H1 (cell line): ENCODE measurements around the gene CCDC197. TPM values are rescaled to one million over a fixed set of nuclear protein-coding genes. Genes with fewer than 3 reads are reported as not detected.

ENCODE experiments used
- CTCF ChIA-PET: fragments of 300-600 bp; sonication (Branson Sonifier 250); formaldehyde crosslinking; loops from one replicate; lab custom pipeline; 2021; ENCODE audit not compliant: partially characterized antibody; lab: Charles Lee
- POLR2A ChIA-PET: fragments of 300-600 bp; sonication (Branson Sonifier 250); formaldehyde crosslinking; loops from one replicate; lab custom pipeline; 2021; ENCODE audit warnings: inconsistent platforms; ENCODE audit not compliant: partially characterized antibody; lab: Charles Lee
- DNase-seq, 2 experiments: peaks; one replicate each; pipeline versions ENCODE4 v3.0.0 to v3.0.0-alpha.2; 2010 to 2022; ENCODE audit warnings: low spot score in 2 of 2, low read depth in 1 of 2, mixed read lengths in 1 of 2
- FAIRE-seq: peaks from 2 replicates; lab custom pipeline; 2011; peaks lifted over from hg19 to GRCh38; lab: Jason Lieb, UNC
- H2AFZ ChIP-seq: 2 replicates; pipeline ENCODE4 v1.8.1; 2012; ENCODE audit warnings: low read length, inconsistent platforms
- H2AK5ac ChIP-seq: 2 replicates; pipeline ENCODE4 v1.6.1; 2013; ENCODE audit warnings: low read depth, low read length
- H2BK120ac ChIP-seq: replicated peaks from 2 replicates; pipeline ENCODE3; 2013; ENCODE audit warnings: low read depth, low read length, inconsistent platforms
- H2BK12ac ChIP-seq: 2 replicates; pipeline ENCODE4 v1.6.1; 2013; ENCODE audit warnings: low read depth, low read length
- H2BK15ac ChIP-seq: 2 replicates; pipeline ENCODE4 v1.6.1; 2013; ENCODE audit warnings: low read length
- H2BK20ac ChIP-seq: 2 replicates; pipeline ENCODE4 v1.6.1; 2013; ENCODE audit warnings: low read length
- H2BK5ac ChIP-seq: 2 replicates; pipeline ENCODE4 v1.6.1; 2013; ENCODE audit warnings: low read depth, low read length
- H3K14ac ChIP-seq: 2 replicates; pipeline ENCODE4 v1.6.1; 2013; ENCODE audit warnings: inconsistent platforms; ENCODE audit not compliant: insufficient read length
- H3K18ac ChIP-seq: 2 replicates; pipeline ENCODE4 v1.6.1; 2013; ENCODE audit warnings: low read length; ENCODE audit errors: extremely low read depth
- H3K23ac ChIP-seq: 2 replicates; pipeline ENCODE4 v1.6.1; 2013; ENCODE audit warnings: inconsistent platforms; ENCODE audit not compliant: insufficient read length
- H3K23me2 ChIP-seq: 2 replicates; pipeline ENCODE4 v1.6.1; 2013; ENCODE audit warnings: low read depth, low read length
- H3K27ac ChIP-seq: 2 replicates; pipeline ENCODE4 v1.6.1; 2011; ENCODE audit warnings: low read depth, low read length, inconsistent platforms
- H3K27me3 ChIP-seq, 4 experiments: replicated peaks in 1 of 4; 1 replicate in 1 of 4; 2 replicates in 3 of 4; pipeline versions ENCODE4 v1.6.1 to v1.8.1; 2011 to 2013; ENCODE audit warnings: low read length in 3 of 4, mild to moderate bottlenecking in 3 of 4, inconsistent platforms in 2 of 4, mixed read lengths in 2 of 4, moderate library complexity in 1 of 4; ENCODE audit not compliant: control insufficient read depth in 3 of 4, insufficient read depth in 3 of 4; ENCODE audit errors: extremely low read depth in 1 of 4
- H3K36me3 ChIP-seq, 4 experiments: 2 replicates each; pipeline versions ENCODE4 v1.6.1 to v1.8.1; 2011 to 2013; ENCODE audit warnings: mild to moderate bottlenecking in 4 of 4, low read length in 3 of 4, moderate library complexity in 2 of 4, control low read depth in 1 of 4, inconsistent platforms in 1 of 4; ENCODE audit not compliant: insufficient read depth in 4 of 4, control insufficient read depth in 2 of 4
- H3K4ac ChIP-seq: replicated peaks from 2 replicates; pipeline ENCODE3; 2013; ENCODE audit warnings: low read length, low read depth, mixed read lengths, inconsistent platforms; ENCODE audit not compliant: insufficient read length
- H3K4me1 ChIP-seq, 4 experiments: replicated peaks in 1 of 4; 1 replicate in 1 of 4; 2 replicates in 3 of 4; pipeline versions ENCODE4 v1.6.1 to v1.8.1; 2011 to 2013; ENCODE audit warnings: low read length in 3 of 4, inconsistent platforms in 2 of 4, mixed read lengths in 1 of 4; ENCODE audit not compliant: insufficient read depth in 4 of 4, control insufficient read depth in 3 of 4
- H3K4me2 ChIP-seq, 2 experiments: 2 replicates each; pipeline versions ENCODE4 v1.6.1 to v1.8.1; 2011 to 2013; ENCODE audit warnings: low read depth in 2 of 2, low read length in 2 of 2, control low read depth in 1 of 2, inconsistent platforms in 1 of 2, mild to moderate bottlenecking in 1 of 2; ENCODE audit not compliant: insufficient read depth in 1 of 2
- H3K4me3 ChIP-seq, 4 experiments: fragments of 200-600, 300-600 bp in 1 of 4; sonication (generic), shearing (Covaris generic), sonication (Bioruptor Twin) in 1 of 4; 2 replicates each; pipeline versions ENCODE4 v1.5.1 to v1.8.1; 2011 to 2016; ENCODE audit warnings: low read length in 4 of 4, low read depth in 3 of 4, control low read depth in 2 of 4, inconsistent platforms in 2 of 4, mild to moderate bottlenecking in 2 of 4, mixed read lengths in 1 of 4, moderate library complexity in 1 of 4; ENCODE audit not compliant: insufficient read depth in 2 of 4; ENCODE audit errors: extremely low read depth in 1 of 4
- H3K56ac ChIP-seq: replicated peaks from 2 replicates; pipeline ENCODE3; 2013; ENCODE audit warnings: low read depth, mild to moderate bottlenecking, mixed read lengths, low read length, inconsistent platforms; ENCODE audit not compliant: insufficient read length
- H3K79me1 ChIP-seq: 2 replicates; pipeline ENCODE4 v1.6.1; 2013; ENCODE audit warnings: low read depth, low read length, control low read depth
- H3K79me2 ChIP-seq, 2 experiments: 2 replicates each; pipeline versions ENCODE4 v1.6.1 to v1.8.1; 2012 to 2013; ENCODE audit warnings: low read length in 2 of 2, mild to moderate bottlenecking in 2 of 2, inconsistent platforms in 1 of 2; ENCODE audit not compliant: insufficient read depth in 2 of 2, control insufficient read depth in 1 of 2
- H3K9ac ChIP-seq, 4 experiments: replicated peaks in 1 of 4; 1 replicate in 1 of 4; 2 replicates in 3 of 4; pipeline versions ENCODE4 v1.6.1 to v1.8.1; 2011 to 2013; ENCODE audit warnings: low read depth in 3 of 4, low read length in 3 of 4, control low read depth in 2 of 4, mild to moderate bottlenecking in 2 of 4, moderate library complexity in 2 of 4, inconsistent platforms in 1 of 4; ENCODE audit errors: extremely low read depth in 1 of 4
- H3K9me3 ChIP-seq, 2 experiments: 2 replicates each; pipeline versions ENCODE4 v1.6.1 to v1.8.1; 2012 to 2013; ENCODE audit warnings: mild to moderate bottlenecking in 2 of 2, moderate library complexity in 2 of 2, control low read depth in 1 of 2, inconsistent platforms in 1 of 2, low read depth in 1 of 2, low read length in 1 of 2, mixed read lengths in 1 of 2; ENCODE audit not compliant: insufficient read depth in 2 of 2
- H4K20me1 ChIP-seq, 2 experiments: replicated peaks in 1 of 2; 2 replicates each; pipeline versions ENCODE3 to v1.8.1; 2011 to 2013; ENCODE audit warnings: inconsistent platforms in 2 of 2, low read length in 2 of 2, mild to moderate bottlenecking in 1 of 2; ENCODE audit not compliant: insufficient read depth in 2 of 2, control insufficient read depth in 1 of 2
- H4K5ac ChIP-seq: 2 replicates; pipeline ENCODE4 v1.6.1; 2013; ENCODE audit warnings: low read length, low read depth, mixed read lengths, inconsistent platforms; ENCODE audit not compliant: insufficient read length
- H4K8ac ChIP-seq: 2 replicates; pipeline ENCODE4 v1.8.0; 2013; ENCODE audit warnings: mild to moderate bottlenecking, moderate library complexity, low read length, inconsistent platforms; ENCODE audit not compliant: insufficient read depth; ENCODE audit errors: extremely low read depth
- H4K91ac ChIP-seq: replicated peaks from 2 replicates; pipeline ENCODE3; 2013; ENCODE audit warnings: low read length, mixed read lengths, inconsistent platforms; ENCODE audit not compliant: insufficient read length
- CTBP2 ChIP-seq: IDR thresholded peaks from 2 replicates; pipeline ENCODE4 v1.7.0; 2011; ENCODE audit warnings: borderline replicate concordance, mild to moderate bottlenecking, moderate library complexity, mixed read lengths, low read length; ENCODE audit not compliant: insufficient read depth, insufficient read length
- WGBS, 2 experiments: shearing (Covaris generic) in 1 of 2; methylation state at CpG; one replicate each; pipeline versions ENCODE4 v1.1.6 to v1.1.7; 2013 to 2015; ENCODE audit warnings: low lambda C conversion rate in 2 of 2, mixed read lengths in 2 of 2, inconsistent platforms in 1 of 2, low coverage in 1 of 2, missing lambda C conversion rate in 1 of 2; ENCODE audit not compliant: insufficient replicate concordance in 2 of 2, insufficient coverage in 1 of 2, insufficient read length in 1 of 2; ENCODE audit errors: extremely low coverage in 1 of 2, missing lambda C conversion rate in 1 of 2; 5-methylcytosine and 5-hydroxymethylcytosine counted together
- polyA plus RNA-seq, 7 experiments: library from polyadenylated mRNA; depleted of rRNA in 3 of 7; stranded (reverse) in 5 of 7; unstranded in 2 of 7; fragments of >200 nt in 5 of 7; fragments of 200-250 nt in 2 of 7; gene quantifications; 1 replicate in 5 of 7; 2 replicates in 1 of 7; 4 replicates in 1 of 7; pipeline versions ENCODE4 v1.2.1 to v1.2.3, GENCODE V29; 2011 to 2013; ENCODE audit warnings: missing spikeins in 2 of 7, mixed read lengths in 2 of 7
- total RNA-seq: library from RNA; stranded (reverse); fragmentation: NEBNext Ultra II Directional; extraction: Animal tissue kit (Norgen Biotek cat#: 25700); gene quantifications from 2 replicates; pipeline ENCODE4 v1.2.1, GENCODE V29; 2021

Gene CCDC197
- total and polyA plus RNA-seq, 2 of the 8 experiments (the other 6 are each of a cell fraction or from before 2014, with no cell fraction given): not detected

GRCh38 chr14:93977171-93977570 lies 19.9 kb upstream of the CCDC197 start:
- Histone ChIP-seq H4K5ac (no peak overlapping the region), H3K27ac (no peak overlapping the region), H2BK5ac (no peak overlapping the region), H2AFZ (no peak overlapping the region), H3K9ac (no peak overlapping the region), H3K9me3 (no peaks in the 10 kb centered on the region), H3K4me1 (peaks cover 0 to 3% (median 0%) of the 10 kb centered on the region in 4 experiments; a peak in 1 of 7 replicates), H3K4me3 (no peak overlapping the region), H3K79me1 (no peaks in the 10 kb centered on the region), H3K36me3 (no peaks in the 10 kb centered on the region), H3K4me2 (no peak overlapping the region), H3K23ac (no peak overlapping the region), H4K91ac (no peak overlapping the region), H4K8ac (no peak overlapping the region), H2BK120ac (no peak overlapping the region), H3K79me2 (no peaks in the 10 kb centered on the region), H2BK15ac (no peak overlapping the region), H3K4ac (no peak overlapping the region), H3K56ac (no peak overlapping the region), H3K18ac (no peak overlapping the region), H2BK20ac (no peak overlapping the region), H4K20me1 (no peaks in the 10 kb centered on the region), H3K27me3 (no peaks in the 10 kb centered on the region; a peak in 1 of 7 replicates), H2BK12ac (no peak overlapping the region), H3K14ac (no peak overlapping the region), H2AK5ac (no peak overlapping the region), H3K23me2 (no peaks in the 10 kb centered on the region)
- 83% methylated on average over 5 of the region's 5 CpGs; no CpG with 5 or more reads in 1 of the 2 experiments for WGBS, 2 experiments
- TF ChIP-seq CTBP2: no peak
- ChIA-PET POLR2A (no interaction called here), CTCF (interaction anchor here (0.9 to 7.4 kb wide), 5 partner anchors 7 to 59 kb away, joined by 3 to 81 read pairs (median 4); no protein-coding TSS in a partner anchor)
- FAIRE-seq (no peak), DNase-seq (no peak)
